KOPT-K1 (cell line): ENCODE results near the gene PLSCR2.

Experiments
- H3K27ac ChIP-seq: fragments of 200-600 bp; sonication (generic); 2 replicates; pipeline ENCODE4 v1.5.1; 2016; ENCODE audit warnings: antibody characterized with exemption, mild to moderate bottlenecking, low read depth, low read length; ENCODE audit not compliant: poor library complexity, severe bottlenecking
- H3K36me3 ChIP-seq: fragments of 200-600 bp; sonication (generic); 2 replicates; pipeline ENCODE4 v1.5.1; 2017; ENCODE audit warnings: antibody characterized with exemption, mild to moderate bottlenecking, low read length, moderate library complexity; ENCODE audit not compliant: insufficient read depth
- H3K9me3 ChIP-seq: fragments of 200-600 bp; sonication (generic); 2 replicates; pipeline ENCODE4 v1.5.1; 2017; ENCODE audit warnings: antibody characterized with exemption, low read length, mild to moderate bottlenecking; ENCODE audit not compliant: insufficient read depth, poor library complexity, severe bottlenecking

Gene PLSCR2, protein sequence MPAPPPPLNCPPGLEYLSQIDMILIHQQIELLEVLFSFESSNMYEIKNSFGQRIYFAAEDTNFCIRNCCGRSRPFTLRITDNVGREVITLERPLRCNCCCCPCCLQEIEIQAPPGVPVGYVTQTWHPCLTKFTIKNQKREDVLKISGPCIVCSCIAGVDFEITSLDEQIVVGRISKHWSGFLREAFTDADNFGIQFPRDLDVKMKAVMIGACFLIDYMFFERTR

DNA sequence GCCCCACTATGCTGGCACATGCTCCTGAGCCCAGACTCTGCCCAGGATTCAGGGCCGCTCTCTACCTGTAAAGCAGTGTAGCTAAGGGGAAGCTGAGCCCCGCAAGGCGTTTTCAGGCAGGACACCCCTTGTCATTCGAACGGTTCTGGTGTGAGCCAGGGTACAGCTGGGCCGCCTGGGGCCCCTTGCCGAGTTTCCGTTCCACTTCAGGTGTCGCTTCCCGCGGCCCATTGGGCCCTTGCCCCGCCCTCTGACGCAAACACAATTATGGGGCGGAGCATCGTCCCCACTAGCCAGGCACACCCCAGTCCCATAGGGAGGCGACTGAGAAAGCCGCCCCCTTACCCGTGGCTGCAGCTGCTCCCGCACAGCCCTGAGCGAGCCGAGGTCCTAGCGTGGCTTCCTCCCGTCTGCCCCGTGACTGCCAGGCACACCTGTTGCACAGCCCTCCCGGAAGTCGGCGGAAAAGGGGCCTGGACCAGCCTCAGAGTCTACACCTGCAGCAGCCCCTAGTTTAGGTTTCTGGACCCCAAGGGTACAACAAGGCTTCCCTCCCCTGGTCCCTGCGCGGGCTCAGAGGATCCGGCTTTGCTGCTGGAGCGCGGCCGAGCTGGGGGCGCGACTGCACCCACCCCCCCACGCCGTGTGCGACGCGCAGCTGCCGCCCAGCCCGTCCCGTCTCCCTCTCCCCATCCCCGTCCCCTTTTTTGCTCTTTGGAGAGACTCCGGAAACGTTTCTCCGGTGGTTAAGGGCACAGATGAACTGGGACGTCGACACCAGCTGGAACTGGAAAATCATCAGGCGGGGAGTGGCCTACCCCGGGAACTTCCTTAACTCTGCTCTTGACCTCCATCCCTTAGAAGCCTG, at the start of gene PLSCR2:
Gene PLSCR2, minus strand, starts transcription at position 412 of the 868 bp plus-strand sequence. CDS start 9,657 bp downstream, outside the sequence.
- Histone ChIP-seq H3K9me3 (no peaks in the 10 kb centered on the region), H3K36me3 (no peaks in the 10 kb centered on the region), H3K27ac (peak within 1 kb of the TSS; percentile 16)

DNA sequence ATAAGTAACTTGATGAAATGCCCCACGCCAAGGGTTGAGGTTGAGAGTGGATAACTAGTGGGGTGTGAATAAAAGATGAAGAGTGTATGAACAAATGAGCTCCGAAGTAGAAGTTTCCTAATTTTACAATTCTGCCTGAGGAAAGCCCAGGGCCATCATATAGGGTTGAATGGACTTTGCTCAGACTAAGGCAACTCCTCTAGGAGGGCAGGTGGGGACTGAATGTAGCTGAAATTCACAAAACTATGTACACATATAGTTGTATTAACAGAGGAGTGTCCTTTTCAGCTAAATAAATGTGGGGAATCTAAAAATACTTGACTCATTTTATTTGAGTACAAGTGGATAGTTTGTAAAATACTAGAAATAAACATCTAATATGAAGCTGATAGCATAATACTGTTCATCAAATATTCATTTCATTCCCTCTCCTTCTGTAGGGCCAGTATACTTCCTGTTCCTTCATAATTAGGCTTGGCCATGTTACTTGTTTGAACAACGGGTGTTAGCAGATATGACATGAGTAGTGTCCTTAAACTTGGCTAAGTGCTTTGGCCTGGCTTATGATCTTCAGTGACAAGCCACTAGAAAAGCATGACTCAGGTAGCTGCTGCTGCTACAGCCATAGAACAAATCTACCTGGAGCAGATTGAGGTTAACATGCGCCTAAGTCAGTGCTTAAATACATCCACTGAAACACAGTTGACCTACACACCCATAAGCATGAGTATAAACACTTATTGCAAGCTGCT, 48.5 kb upstream of the PLSCR2 start:
- peaks cover 55% of the 10 kb centered on the region for H3K36me3 ChIP-seq
- H3K27ac ChIP-seq, result no peak overlapping the region
- peaks cover 8% of the 10 kb centered on the region for H3K9me3 ChIP-seq

DNA sequence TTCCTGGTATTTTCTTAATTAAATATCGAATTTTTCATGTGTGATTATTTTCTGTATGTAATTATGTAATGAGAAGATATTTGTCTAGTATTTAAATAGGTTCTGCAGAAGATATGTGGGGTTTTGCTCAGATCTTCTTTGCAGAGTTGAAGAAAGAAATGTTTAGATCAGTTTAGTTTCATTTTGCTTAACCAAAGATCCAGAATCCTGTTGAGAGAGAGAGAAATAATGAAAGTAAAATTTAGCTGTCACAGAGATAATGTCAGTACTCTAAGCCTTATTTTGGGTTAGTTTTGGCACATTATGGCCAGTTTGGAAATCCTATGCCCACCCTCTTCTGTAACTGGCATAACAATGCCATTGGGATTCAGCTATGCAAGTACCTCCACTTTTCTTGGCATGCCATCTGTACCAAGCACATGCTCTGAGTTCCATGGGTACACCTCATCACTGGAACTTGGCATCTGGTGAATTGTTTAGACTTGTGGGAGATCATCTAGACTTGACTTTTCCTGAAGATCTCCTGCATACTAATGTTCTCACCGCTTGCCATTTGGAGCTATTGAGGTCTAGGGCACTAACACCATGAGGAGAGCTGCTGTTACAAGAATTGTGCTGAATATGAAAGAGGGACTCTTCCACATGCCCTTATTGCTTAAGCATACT, 44.2 kb upstream of the PLSCR2 start:
- Histone ChIP-seq H3K36me3 (peaks cover 38% of the 10 kb centered on the region), H3K27ac (no peak overlapping the region), H3K9me3 (peaks cover 8% of the 10 kb centered on the region)

DNA sequence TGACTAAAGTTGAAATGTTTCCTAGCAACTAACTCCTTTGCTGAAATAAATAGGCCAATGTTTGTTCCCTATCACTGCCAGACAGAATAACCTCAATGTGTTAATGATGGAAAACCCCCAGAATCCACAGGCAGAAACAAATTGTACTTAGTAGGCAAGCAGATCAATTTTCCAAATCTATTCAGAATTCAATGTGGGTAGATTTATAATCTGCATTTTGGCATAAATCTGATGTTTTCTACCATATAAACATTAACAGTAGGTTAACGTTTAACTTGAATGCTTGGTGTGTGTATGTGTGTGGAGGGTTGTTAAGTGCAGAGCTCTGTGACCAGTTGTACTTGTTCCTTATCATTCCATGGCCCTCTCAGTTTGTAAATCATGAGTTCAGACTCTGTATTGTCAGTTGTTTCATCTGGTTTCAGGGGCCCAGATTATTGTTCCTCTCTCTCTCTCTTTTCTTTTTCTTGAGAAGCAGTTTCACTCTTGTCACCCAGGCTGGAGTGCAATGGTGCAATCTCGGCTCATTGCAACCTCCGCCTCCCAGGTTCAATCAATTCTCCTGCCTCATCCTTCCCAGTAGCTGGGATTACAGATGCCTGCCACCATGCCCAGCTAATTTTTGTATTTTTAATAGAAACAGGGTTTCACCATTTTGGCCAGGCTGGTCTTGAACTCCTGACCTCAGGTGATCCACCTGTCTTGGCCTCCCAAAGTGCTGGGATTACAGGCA, 42.2 kb upstream of the PLSCR2 start:
- peaks cover 8% of the 10 kb centered on the region for H3K9me3 ChIP-seq

DNA sequence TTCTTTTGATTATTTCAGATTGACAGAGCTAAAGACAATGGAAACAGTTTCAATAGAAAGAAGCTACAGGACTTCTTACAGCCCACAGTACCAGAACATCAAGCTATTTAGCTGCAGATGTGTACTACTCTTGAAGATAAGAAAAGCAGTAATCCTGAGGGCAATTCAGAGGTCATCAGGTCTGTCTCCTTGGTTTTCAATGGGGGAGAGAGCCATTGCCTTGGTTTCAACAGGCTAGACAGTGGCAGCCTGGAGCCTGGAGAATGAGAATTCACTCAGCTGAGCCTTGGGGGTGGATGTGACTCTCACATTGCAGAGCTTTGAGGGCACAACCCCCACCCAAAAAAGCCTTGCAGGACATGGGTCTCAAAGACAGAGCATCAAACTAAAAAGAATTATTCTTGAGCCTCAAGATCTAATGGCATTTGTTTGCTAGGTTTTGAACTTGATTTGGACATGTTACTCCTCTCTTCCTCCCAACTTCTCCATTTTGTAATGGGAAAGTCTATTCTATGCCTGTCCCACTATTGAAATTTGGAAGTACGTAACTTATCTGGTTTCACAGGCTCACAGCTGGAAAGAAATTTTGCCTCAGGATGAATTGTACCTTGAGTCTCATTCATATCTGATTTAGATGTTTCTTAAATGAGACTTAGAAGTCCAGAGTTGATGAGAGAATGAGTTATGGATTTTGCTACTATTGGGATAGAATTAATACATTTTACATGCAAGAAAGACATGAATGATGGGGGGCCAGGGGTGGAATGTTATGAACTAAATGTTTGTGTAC, 38.2 kb upstream of the PLSCR2 start:
- Histone ChIP-seq H3K27ac (no peak overlapping the region), H3K36me3 (peaks cover 12% of the 10 kb centered on the region; the same call in 1 of the 2 replicates), H3K9me3 (no peaks in the 10 kb centered on the region)

More for the DNA sequence above, 42.2 kb upstream of the PLSCR2 start:
- Histone ChIP-seq H3K27ac (no peak overlapping the region), H3K36me3 (peaks cover 33% of the 10 kb centered on the region)

DNA sequence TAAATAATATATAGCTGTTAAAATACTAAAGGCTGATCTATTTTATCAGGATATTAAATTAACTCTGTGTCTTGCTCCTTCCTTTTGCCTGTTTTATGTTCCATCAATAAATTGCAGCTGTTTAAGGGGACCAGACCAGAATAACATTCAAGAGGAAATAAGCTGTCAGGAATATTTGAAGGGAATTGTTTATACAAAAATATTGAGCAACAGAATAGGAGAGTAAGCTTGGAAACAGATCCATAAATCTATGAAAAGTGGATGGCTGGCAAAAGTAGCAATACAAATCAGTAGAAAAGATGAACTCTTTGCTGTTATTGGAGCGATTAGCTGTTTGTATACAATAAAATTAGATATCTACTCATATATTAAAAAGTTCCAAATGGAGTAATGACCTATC, 36.2 kb upstream of the PLSCR2 start:
- H3K9me3 ChIP-seq, result no peaks in the 10 kb centered on the region
- no peaks in the 10 kb centered on the region for H3K36me3 ChIP-seq
- no peak overlapping the region for H3K27ac ChIP-seq

DNA sequence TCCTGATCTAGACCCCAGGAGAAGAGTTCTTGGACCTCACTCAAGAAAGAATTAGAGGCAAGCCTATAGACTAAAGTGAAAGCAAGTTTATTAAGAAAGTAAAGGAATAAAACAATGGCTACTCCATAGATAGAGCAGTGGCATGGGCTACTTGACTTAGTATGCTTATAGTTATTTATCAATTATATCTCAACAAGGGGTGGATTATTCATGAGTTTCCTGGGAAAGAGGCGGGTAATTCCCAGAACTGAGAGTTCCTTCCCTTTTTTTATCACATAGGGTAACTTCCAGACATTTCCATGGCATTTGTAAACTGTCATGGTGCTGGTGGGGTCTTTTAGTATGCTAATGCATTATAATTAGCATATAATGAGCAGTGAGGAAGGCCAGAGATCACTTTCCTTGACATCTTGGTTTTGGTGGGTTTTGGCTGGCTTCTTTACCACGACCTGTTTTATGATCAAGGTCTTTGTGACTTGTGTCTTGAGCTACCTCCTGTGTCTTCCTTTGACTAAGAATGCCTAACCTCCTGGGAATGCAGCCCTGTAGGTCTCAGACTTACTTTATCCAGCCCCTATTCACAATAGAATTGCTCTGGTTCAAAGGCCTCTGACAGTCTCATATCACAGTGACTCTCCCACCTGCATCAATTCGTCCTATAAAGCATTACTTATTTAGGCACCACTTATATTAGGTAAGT, 35.3 kb upstream of the PLSCR2 start:
- no peak overlapping the region for H3K27ac ChIP-seq
- H3K36me3 ChIP-seq, result no peaks in the 10 kb centered on the region
- H3K9me3 ChIP-seq, result no peaks in the 10 kb centered on the region

DNA sequence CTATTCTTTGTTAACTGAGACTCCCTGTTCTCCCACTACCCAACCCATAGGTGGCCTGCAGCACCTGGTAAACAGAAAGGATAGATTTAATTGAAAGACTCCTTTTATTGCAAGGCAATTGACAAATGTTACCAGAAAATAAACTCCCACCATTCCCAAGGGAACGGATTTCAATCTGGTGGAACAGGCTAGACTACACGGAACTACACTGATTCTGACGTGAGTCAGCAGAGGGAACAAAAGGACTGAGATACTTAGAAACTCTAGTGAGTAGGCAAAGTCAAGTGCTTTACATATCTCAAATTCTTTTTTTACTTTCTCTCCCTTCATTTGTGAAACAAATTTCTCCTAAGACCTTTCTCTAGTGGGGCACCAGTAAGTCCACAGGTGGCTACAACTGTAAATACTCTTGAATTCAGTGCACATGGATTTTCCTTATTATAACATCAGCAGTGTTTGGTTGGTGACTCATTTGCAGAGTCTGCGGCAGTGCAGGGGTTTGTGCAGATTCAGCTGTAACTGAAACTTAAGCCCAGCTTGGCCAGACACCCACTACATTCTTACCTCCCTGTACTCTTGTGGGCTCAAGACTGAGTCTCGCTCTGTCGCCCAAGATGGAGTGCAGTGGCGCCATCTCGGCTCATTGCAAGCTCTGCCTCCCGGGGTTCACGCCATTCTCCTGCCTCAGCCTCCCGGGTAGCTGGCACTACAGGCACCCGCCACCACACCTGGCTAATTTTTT, 34.3 kb upstream of the PLSCR2 start:
- H3K9me3 ChIP-seq, result no peaks in the 10 kb centered on the region
- no peaks in the 10 kb centered on the region for H3K36me3 ChIP-seq
- H3K27ac ChIP-seq, result no peak overlapping the region

DNA sequence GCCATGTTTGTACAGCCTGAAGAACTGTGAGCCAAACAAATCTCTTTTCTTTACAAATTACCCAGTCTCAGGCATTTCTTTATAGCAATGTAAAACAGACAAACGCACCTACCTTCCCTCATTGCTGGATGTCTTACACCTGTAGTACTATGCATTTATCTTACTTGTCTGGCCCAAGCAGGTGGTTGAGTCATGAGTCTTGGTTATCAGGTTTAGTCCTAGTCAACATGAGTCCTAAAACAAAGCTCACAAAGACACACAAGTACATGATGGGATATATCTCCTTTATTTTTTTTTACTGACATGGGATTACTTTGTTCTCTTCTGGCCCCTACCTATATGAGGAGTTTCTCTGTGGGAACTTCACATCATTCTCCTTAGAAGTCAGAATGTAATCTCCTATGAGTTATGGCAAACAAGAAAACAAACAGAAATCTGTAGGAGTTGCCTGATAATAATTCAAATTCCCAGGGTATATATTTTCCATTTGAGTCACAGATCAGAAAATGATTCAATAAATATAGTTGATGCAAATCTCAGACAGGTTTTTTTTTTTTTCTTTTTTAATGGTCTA, 33.6 kb upstream of the PLSCR2 start:
- no peaks in the 10 kb centered on the region for H3K36me3 ChIP-seq
- H3K27ac ChIP-seq, result no peak overlapping the region
- no peaks in the 10 kb centered on the region for H3K9me3 ChIP-seq

DNA sequence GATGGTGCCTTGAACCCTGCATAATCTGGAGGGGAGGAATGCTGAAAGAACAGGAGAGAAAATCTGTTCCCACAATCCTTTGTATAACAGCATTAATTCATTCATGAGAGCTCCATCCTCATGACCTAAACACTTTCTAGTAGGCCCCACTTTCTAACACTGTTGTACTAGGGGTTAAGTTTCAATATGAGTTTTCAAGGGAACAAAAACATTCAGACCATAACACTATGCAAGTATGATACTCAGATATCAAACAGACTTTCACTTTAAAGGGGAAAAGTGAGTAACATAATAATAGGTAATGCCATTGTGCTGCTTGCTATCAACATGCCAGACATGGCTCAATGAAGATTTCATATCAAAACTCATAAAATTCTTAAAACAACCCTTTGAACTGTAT, 32.4 kb upstream of the PLSCR2 start:
- H3K27ac ChIP-seq, result no peak overlapping the region
- peaks cover 12% of the 10 kb centered on the region for H3K9me3 ChIP-seq
- H3K36me3 ChIP-seq, result no peaks in the 10 kb centered on the region

DNA sequence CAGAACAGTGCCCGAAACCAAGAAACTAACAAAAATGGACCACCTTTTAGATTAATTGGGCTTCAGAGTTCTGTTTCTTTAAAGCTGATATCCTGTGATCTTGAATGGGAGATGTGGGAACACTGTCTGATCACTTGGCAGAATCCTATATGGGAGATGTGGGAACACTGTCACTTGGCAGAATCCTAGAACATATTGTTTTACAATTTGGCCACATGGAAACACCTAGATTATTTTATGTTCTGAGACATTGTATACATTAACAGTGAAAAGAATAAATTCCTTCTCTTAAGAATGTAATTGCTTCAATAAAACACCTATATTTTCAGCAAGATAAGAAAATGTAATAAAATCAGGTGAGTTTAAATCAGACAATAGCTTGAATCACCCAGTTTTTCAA, 30.3 kb upstream of the PLSCR2 start:
- peaks cover 12% of the 10 kb centered on the region for H3K9me3 ChIP-seq
- H3K27ac ChIP-seq, result no peak overlapping the region
- no peaks in the 10 kb centered on the region for H3K36me3 ChIP-seq

DNA sequence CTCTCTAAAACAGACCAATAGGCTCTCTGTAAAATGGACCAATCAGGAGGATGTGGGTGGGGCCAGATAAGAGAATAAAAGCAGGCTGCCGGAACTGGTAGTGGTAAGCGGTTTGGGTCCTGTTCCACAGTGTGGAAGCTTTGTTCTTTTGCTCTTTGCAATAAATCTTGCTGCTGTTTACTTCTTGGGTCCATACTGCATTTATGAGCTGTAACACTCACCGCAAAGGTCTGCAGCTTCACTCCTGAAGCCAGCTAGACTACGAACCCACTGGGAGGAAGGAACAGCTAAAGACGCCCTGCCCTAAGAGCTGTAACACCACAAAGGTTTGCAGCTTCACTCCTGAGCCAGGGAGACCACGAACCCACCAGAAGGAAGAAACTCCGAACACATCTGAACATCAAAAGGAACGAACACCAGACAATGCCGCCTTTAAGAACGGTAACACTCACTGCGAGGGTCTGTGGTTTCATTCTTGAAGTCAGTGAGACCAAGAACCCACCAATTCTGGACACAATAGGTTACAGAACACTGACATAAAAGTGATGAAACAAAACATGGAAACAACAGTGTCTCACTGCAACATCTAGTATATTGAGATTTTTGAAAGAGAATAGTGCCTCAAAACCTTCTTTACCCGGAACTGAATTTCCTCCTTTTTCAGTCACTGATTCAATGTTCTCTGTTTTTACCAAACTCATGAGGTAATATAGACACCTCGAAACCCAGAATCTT, 28.8 kb upstream of the PLSCR2 start:
- Histone ChIP-seq H3K36me3 (no peaks in the 10 kb centered on the region), H3K27ac (no peak overlapping the region), H3K9me3 (peaks cover 12% of the 10 kb centered on the region)
